Stimulated activated naive CD8-positive, alpha-beta T cell treated with anti-CD3 and anti-CD28 coated beads, Interleukin-15, Interleukin-2, amounts not matched to agents 100 ng/mL and 50 ng/mL, for 24 hours (primary cell): ENCODE results near the gene ORAI2.
A peak's percentile ranks its signal among the peaks of the same experiment; 100 is the strongest.
"Not testable (repeated sequence)": the region's sequence is repeated elsewhere in the genome, so short reads cannot be mapped to it uniquely, and the experiment has no call there.

Experiments used
- H3K27ac Mint-ChIP-seq: one replicate; pipeline ENCODE4 v1.8.0; 2021; ENCODE audit warnings: mild to moderate bottlenecking, mixed read lengths
- H3K27me3 Mint-ChIP-seq: one replicate; pipeline ENCODE4 v1.8.0; 2021; ENCODE audit warnings: mixed read lengths
- H3K36me3 Mint-ChIP-seq: one replicate; pipeline ENCODE4 v1.8.0; 2021; ENCODE audit warnings: low read depth, mixed read lengths
- H3K4me1 Mint-ChIP-seq: one replicate; pipeline ENCODE4 v1.8.0; 2021; ENCODE audit warnings: low read depth, mixed read lengths
- H3K4me3 Mint-ChIP-seq: one replicate; pipeline ENCODE4 v1.8.0; 2021; ENCODE audit warnings: mild to moderate bottlenecking, mixed read lengths
- H3K9me3 Mint-ChIP-seq: one replicate; pipeline ENCODE4 v1.8.0; 2021; ENCODE audit warnings: mixed read lengths

The ORAI2 gene

GRCh38 chr7:102407910-102408309 lies 25.5 kb upstream of the ORAI2 start:
- no peak overlapping the region for H3K4me3 Mint-ChIP-seq
- no peaks in the 10 kb centered on the region for H3K27me3 Mint-ChIP-seq
- peaks cover 83% of the 10 kb centered on the region for H3K36me3 Mint-ChIP-seq
- peaks cover 11% of the 10 kb centered on the region for H3K4me1 Mint-ChIP-seq
- no peaks in the 10 kb centered on the region for H3K9me3 Mint-ChIP-seq
- H3K27ac Mint-ChIP-seq = no peak overlapping the region

DNA sequence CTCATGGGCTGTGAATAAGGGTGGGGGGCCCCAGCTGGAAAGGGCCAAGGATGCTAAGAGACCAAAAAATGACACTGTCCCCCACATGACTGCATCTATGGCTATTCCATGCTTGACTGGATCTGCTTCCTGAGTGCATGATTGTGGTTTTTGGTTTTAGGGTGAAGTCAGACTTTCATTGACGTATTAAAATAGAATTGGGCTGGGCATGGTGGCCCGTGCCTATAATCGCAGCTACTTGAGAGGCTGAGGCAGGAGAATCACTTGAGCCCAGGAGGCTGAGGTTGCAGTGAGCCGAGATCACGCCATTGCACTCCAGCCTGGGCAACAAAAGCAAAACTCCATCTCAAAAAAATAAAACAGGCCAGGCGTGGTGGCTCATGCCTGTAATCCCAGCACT lies 24.8 kb upstream of the ORAI2 start:
- peaks cover 11% of the 10 kb centered on the region for H3K4me1 Mint-ChIP-seq
- not testable (repeated sequence) for H3K4me3 Mint-ChIP-seq, H3K27me3 Mint-ChIP-seq, H3K9me3 Mint-ChIP-seq, H3K27ac Mint-ChIP-seq
- peaks cover 82% of the 10 kb centered on the region for H3K36me3 Mint-ChIP-seq

GRCh38 chr7:102409340-102409739 lies 24.0 kb upstream of the ORAI2 start:
- Mint-ChIP-seq H3K27me3 (no peaks in the 10 kb centered on the region), H3K36me3 (peaks cover 82% of the 10 kb centered on the region), H3K27ac (no peak overlapping the region), H3K9me3 (no peaks in the 10 kb centered on the region), H3K4me1 (peaks cover 17% of the 10 kb centered on the region), H3K4me3 (no peak overlapping the region)

DNA sequence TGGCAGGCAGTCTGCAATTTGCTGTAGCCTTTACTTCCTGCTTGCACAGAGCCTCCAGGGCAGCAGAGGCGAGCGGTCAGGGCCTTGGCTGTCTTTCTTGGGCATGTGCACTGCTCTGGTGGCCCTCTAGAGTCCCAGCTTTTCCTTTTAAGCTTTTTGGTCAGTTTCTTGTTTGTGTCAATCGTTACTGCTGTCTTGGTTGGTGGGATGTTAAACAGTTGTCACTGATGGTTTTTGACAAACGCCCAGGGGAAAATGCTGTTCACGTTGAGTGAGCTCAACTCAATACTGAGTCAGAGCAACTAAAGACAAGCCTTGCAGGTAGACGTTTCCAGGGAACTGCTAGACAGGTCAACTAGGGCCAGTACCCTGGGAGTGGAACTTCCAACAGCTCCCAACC lies 23.3 kb upstream of the ORAI2 start:
- Mint-ChIP-seq H3K27me3 (no peaks in the 10 kb centered on the region), H3K36me3 (peaks cover 83% of the 10 kb centered on the region), H3K27ac (peak overlapping the region; percentile 13), H3K4me3 (no peak overlapping the region), H3K9me3 (no peaks in the 10 kb centered on the region), H3K4me1 (peaks cover 23% of the 10 kb centered on the region)

DNA sequence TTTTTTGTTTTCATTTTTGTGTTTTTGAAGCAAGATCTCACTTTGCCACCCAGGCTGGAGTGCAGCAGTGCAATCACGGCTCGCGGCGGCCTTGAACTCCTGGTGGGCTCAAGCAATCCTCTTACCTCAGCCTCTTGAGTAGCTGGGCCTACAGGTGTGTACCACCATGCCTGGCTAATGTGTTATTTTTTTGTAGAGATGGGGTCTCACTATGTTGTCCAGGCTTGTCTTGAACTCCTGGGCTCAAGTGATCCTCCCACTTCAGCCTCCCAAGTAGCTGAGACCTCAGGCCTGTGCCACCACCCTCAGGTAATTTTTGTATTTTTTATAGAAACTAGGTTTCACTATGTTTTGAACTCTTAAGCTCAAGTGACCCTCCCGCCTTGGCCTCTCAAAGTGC lies 22.5 kb upstream of the ORAI2 start:
- Mint-ChIP-seq H3K27ac (peak overlapping the region; percentile 61), H3K36me3 (peaks cover 83% of the 10 kb centered on the region)

GRCh38 chr7:102412548-102412947 lies 20.8 kb upstream of the ORAI2 start:
- Mint-ChIP-seq H3K4me3 (no peak overlapping the region), H3K27me3 (no peaks in the 10 kb centered on the region), H3K36me3 (peaks cover 82% of the 10 kb centered on the region), H3K27ac (no peak overlapping the region), H3K4me1 (peaks cover 47% of the 10 kb centered on the region), H3K9me3 (no peaks in the 10 kb centered on the region)

More for the DNA sequence above, 22.5 kb upstream of the ORAI2 start:
- no peak overlapping the region for H3K4me3 Mint-ChIP-seq
- no peaks in the 10 kb centered on the region for H3K9me3 Mint-ChIP-seq
- H3K4me1 Mint-ChIP-seq = peaks cover 31% of the 10 kb centered on the region
- no peaks in the 10 kb centered on the region for H3K27me3 Mint-ChIP-seq

DNA sequence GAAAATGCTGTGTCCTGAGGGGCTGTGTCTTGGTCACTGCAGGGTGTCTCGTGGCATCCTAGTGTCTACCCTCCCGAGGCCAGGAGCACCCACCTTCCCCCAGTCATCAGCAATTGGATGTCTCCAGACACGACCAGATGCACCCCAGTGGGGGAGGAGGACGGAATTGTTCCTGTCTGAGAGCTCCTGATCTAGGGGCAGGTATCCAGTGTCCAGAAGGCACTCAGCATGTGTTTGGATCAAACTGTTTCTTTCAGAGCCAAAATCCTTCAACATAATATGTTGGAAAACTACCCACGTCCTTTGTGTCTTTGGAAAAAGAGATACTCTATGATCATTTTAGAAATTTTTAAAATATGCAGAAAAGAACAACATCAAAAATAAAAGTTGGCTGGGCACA lies 20.3 kb upstream of the ORAI2 start:
- peaks cover 76% of the 10 kb centered on the region for H3K36me3 Mint-ChIP-seq
- H3K27ac Mint-ChIP-seq = no peak overlapping the region
- H3K9me3 Mint-ChIP-seq = no peaks in the 10 kb centered on the region
- no peaks in the 10 kb centered on the region for H3K27me3 Mint-ChIP-seq
- peaks cover 47% of the 10 kb centered on the region for H3K4me1 Mint-ChIP-seq
- H3K4me3 Mint-ChIP-seq = no peak overlapping the region

DNA sequence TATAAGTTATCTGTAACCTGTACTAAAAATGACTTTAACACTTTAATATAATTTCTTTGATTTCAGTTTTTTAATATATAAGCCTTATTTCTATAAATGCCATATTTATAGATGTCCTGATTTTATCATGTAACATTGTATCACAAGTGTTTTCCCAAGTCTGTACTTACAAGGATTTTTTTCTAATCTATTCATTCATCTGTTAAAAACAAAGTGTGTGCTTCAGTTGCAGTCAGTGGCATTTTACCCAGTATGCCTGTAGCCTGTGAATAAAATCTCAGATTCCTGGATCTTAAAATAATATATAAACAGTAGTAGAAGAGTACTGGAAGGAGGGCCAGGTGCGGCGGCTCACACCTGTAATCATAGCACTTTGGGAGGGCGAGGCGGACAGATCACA lies 19.8 kb upstream of the ORAI2 start:
- H3K4me1 Mint-ChIP-seq = peaks cover 47% of the 10 kb centered on the region
- no peaks in the 10 kb centered on the region for H3K9me3 Mint-ChIP-seq
- peak overlapping the region; percentile 36 for H3K27ac Mint-ChIP-seq
- H3K27me3 Mint-ChIP-seq = no peaks in the 10 kb centered on the region
- H3K4me3 Mint-ChIP-seq = no peak overlapping the region
- peaks cover 74% of the 10 kb centered on the region for H3K36me3 Mint-ChIP-seq

DNA sequence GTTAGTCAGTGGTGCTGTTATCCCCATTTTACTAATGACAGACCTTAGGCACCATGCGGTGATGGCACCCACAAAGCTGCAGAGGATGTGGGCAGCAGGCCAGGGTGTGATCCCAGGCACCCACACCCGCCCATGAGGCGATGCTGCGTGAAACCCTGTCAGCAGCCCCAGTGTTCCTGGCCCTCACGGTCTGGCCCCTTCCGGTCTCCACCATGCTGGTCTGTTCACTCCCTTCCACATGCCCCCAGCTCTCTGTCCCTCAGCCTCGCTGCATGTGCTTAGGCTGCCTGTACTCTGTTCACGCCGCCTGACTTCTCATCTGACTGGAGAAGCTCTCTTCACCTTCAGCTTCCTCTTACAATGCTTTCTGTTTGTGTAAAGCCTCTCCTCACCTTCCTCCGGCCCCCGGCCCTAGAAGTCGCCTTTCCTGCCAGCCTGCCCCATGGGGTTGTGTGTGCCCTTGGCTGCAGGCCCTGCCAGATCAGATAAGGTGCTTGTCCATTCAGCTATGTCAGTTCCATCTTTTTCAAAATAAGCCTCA lies 17.6 kb upstream of the ORAI2 start:
- Mint-ChIP-seq H3K36me3 (peaks cover 71% of the 10 kb centered on the region), H3K4me3 (peak overlapping the region; percentile 59), H3K27me3 (no peaks in the 10 kb centered on the region), H3K4me1 (peaks cover 66% of the 10 kb centered on the region), H3K9me3 (no peaks in the 10 kb centered on the region), H3K27ac (peak overlapping the region; percentile 97)

GRCh38 chr7:102416406-102416805 lies 17.0 kb upstream of the ORAI2 start:
- Mint-ChIP-seq H3K4me3 (peak overlapping the region; percentile 59), H3K36me3 (peaks cover 70% of the 10 kb centered on the region), H3K9me3 (no peaks in the 10 kb centered on the region), H3K27me3 (no peaks in the 10 kb centered on the region), H3K4me1 (peaks cover 71% of the 10 kb centered on the region), H3K27ac (peak overlapping the region; percentile 97)

- Mint-ChIP-seq H3K27me3 (no peaks in the 10 kb centered on the region), H3K9me3 (no peaks in the 10 kb centered on the region), H3K4me3 (no peak overlapping the region), H3K4me1 (peaks cover 75% of the 10 kb centered on the region), H3K27ac (peak overlapping the region; percentile 97), H3K36me3 (peaks cover 63% of the 10 kb centered on the region)
Observed at GRCh38 chr7:102417105-102417504, 16.3 kb upstream of the ORAI2 start.

- Mint-ChIP-seq H3K9me3 (no peaks in the 10 kb centered on the region), H3K36me3 (peaks cover 54% of the 10 kb centered on the region), H3K27me3 (no peaks in the 10 kb centered on the region), H3K4me1 (peaks cover 75% of the 10 kb centered on the region), H3K4me3 (no peak overlapping the region), H3K27ac (peak overlapping the region; percentile 15)
Observed at GRCh38 chr7:102418592-102418991, 14.8 kb upstream of the ORAI2 start.

DNA sequence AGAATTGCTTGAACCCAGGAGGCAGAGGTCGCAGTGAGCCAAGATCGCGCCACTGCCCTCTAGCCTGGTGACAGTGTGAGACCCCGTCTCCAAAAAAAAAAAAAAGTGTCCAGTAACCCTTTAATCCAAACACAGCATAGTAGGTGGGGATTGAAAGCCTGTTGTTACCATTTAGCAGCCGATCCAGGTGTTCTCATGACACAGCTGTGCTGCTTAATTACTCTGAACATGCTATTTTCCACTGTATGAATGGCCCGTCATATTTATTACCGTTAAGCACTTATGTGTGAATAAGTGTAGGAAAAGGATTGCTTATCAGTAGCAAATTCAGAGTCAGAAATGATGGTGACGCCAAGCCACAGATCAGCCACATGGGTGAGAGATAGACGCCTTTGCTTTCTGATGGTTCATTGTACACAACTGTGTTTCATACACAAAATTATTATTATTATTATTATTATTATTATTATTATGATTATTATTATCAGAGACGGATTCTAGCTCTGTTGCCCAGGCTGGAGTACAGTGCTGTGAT lies 11.6 kb upstream of the ORAI2 start:
- Mint-ChIP-seq H3K4me1 (peaks cover 77% of the 10 kb centered on the region), H3K36me3 (peaks cover 50% of the 10 kb centered on the region), H3K4me3 (no peak overlapping the region), H3K27me3 (no peaks in the 10 kb centered on the region), H3K27ac (no peak overlapping the region), H3K9me3 (no peaks in the 10 kb centered on the region)

DNA sequence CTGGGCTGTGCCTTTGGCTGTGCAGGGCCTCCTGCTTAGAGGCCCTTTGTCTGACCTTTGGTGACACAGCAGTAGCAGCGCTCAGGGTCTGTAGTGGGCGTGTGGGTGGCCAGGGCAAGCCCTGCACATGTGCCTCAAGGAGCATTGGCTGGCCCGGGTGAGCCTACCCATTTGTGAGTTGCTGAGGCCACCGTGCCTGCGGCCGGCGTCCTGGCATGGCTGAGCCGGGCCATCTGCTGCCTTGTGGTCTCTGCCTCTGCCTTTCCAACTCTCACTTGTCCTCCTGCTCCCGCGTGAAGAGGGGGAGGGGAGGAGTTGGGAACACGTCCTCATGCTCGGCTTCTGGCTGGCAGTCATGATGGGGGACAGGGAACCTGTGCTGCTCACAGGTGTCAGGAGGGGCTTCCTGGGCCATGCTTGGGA lies 9.2 kb upstream of the ORAI2 start:
- Mint-ChIP-seq H3K4me3 (no peak overlapping the region), H3K27me3 (no peaks in the 10 kb centered on the region), H3K27ac (peak overlapping the region; percentile 100), H3K4me1 (peaks cover 75% of the 10 kb centered on the region), H3K36me3 (peaks cover 37% of the 10 kb centered on the region), H3K9me3 (no peaks in the 10 kb centered on the region)

- peak overlapping the region; percentile 100 for H3K27ac Mint-ChIP-seq
- H3K4me3 Mint-ChIP-seq = peak overlapping the region; percentile 17
- no peaks in the 10 kb centered on the region for H3K27me3 Mint-ChIP-seq
- peaks cover 75% of the 10 kb centered on the region for H3K4me1 Mint-ChIP-seq
- H3K36me3 Mint-ChIP-seq = peaks cover 33% of the 10 kb centered on the region
- no peaks in the 10 kb centered on the region for H3K9me3 Mint-ChIP-seq
Observed at GRCh38 chr7:102424787-102425218, 8.6 kb upstream of the ORAI2 start.

GRCh38 chr7:102425639-102426267 lies 7.6 kb upstream of the ORAI2 start:
- Mint-ChIP-seq H3K4me3 (peak overlapping the region; percentile 83), H3K27ac (peak overlapping the region; percentile 100), H3K36me3 (peaks cover 26% of the 10 kb centered on the region)

More at GRCh38 chr7:102425639-102426267, 7.6 kb upstream of the ORAI2 start:
- H3K9me3 Mint-ChIP-seq = no peaks in the 10 kb centered on the region
- H3K27me3 Mint-ChIP-seq = no peaks in the 10 kb centered on the region
- H3K4me1 Mint-ChIP-seq = peaks cover 72% of the 10 kb centered on the region
